ENCODE data around the gene MYLIP. TPM values are rescaled to one million over a fixed set of nuclear protein-coding genes. Genes with fewer than 3 reads are reported as not detected.

MYLIP gene
- total RNA-seq, 1 donor from 2014 or later: 39.5 TPM

- no peaks in the 10 kb centered on the region for H3K27me3 ChIP-seq
- intact Hi-C loops (cut with DNase I): no loop called here
- DNase-seq: no peak
Observed at GRCh38 chr6:16090920-16091319, 38.0 kb upstream of the MYLIP start.

GRCh38 chr6:16092140-16092539 lies 36.7 kb upstream of the MYLIP start:
- ATAC-seq (no peak), DNase-seq (no peak)
- Histone ChIP-seq H3K27me3 (no peaks in the 10 kb centered on the region), H3K27ac (no peak overlapping the region), H3K4me1 (peaks cover 3% of the 10 kb centered on the region), H3K9me3 (no peaks in the 10 kb centered on the region), H3K36me3 (no peaks in the 10 kb centered on the region), H3K4me3 (no peak overlapping the region)
- no peak for TF ChIP-seq CTCF (IDR thresholded peaks at IDR 0.05)
- intact Hi-C loops (cut with DNase I): no loop called here

More at GRCh38 chr6:16090920-16091319, 38.0 kb upstream of the MYLIP start:
- no peaks in the 10 kb centered on the region for H3K9me3 ChIP-seq
- no peak for TF ChIP-seq CTCF (IDR thresholded peaks at IDR 0.05)
- ATAC-seq: no peak
- peaks cover 3% of the 10 kb centered on the region for H3K4me1 ChIP-seq
- H3K27ac ChIP-seq: no peak overlapping the region
- H3K36me3 ChIP-seq: no peaks in the 10 kb centered on the region
- no peak overlapping the region for H3K4me3 ChIP-seq

- TF ChIP-seq CTCF (IDR thresholded peaks at IDR 0.05): no peak
- intact Hi-C loops (cut with DNase I): no loop called here
Observed at GRCh38 chr6:16092990-16093389, 35.9 kb upstream of the MYLIP start.

GRCh38 chr6:16095180-16095579 lies 33.7 kb upstream of the MYLIP start:
- Histone ChIP-seq H3K4me1 (peaks cover 3% of the 10 kb centered on the region), H3K27ac (no peak overlapping the region), H3K4me3 (no peak overlapping the region), H3K36me3 (no peaks in the 10 kb centered on the region), H3K27me3 (no peaks in the 10 kb centered on the region), H3K9me3 (no peaks in the 10 kb centered on the region)
- intact Hi-C loops (cut with DNase I): no loop called here
- TF ChIP-seq CTCF (IDR thresholded peaks at IDR 0.05): no peak
- DNase-seq (no peak), ATAC-seq (no peak)

More at GRCh38 chr6:16092990-16093389, 35.9 kb upstream of the MYLIP start:
- Histone ChIP-seq H3K36me3 (no peaks in the 10 kb centered on the region), H3K4me1 (peaks cover 3% of the 10 kb centered on the region), H3K9me3 (no peaks in the 10 kb centered on the region), H3K4me3 (no peak overlapping the region), H3K27ac (no peak overlapping the region), H3K27me3 (no peaks in the 10 kb centered on the region)
- no peak for ATAC-seq
- DNase-seq: no peak

GRCh38 chr6:16097382-16098171 lies 31.3 kb upstream of the MYLIP start:
- ATAC-seq (no peak), DNase-seq (no peak)
- Histone ChIP-seq H3K27me3 (no peaks in the 10 kb centered on the region), H3K9me3 (no peaks in the 10 kb centered on the region), H3K36me3 (no peaks in the 10 kb centered on the region), H3K4me1 (no peaks in the 10 kb centered on the region), H3K27ac (no peak overlapping the region), H3K4me3 (no peak overlapping the region)
- intact Hi-C loops (cut with DNase I): no loop called here
- no peak for TF ChIP-seq CTCF (IDR thresholded peaks at IDR 0.05)

Data from upper lobe of right lung (tissue), 1 donor.